Measurements from ENCODE around the gene GRID2.

DNA sequence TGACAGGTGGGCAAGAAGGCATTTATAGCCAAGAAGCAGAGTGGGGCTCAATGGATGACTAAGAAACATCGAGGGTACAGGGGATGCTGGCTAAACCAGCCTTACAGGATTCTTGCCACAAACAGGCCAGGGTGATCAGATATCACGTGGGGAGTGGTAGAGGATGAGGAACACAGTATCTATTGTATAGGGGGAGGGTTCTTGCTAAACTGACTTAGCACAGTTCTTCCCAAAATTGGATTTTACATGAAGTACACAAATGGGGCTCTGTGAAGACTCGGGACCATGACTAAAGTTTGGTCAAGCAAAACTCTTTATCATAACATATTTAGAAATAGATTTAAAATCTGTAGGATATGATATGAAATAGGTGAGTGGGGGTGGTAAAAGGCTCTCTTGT is 1380.8 kb downstream of the GRID2 start:
- TF ChIP-seq POLR2A (IDR thresholded peaks at IDR 0.05; ENCODE audit: low read depth, low read length) (no peak), POLR2AphosphoS5 (IDR thresholded peaks at IDR 0.05; ENCODE audit: low read depth, low read length) (no peak), PAX5 (IDR thresholded peaks at IDR 0.05; ENCODE audit: insufficient read depth, low read length, severe bottlenecking) (no peak), TAF1 (IDR thresholded peaks at IDR 0.05; ENCODE audit: low read depth, low read length) (no peak), SPI1 (IDR thresholded peaks at IDR 0.05; ENCODE audit: low read depth, low read length) (no peak), POU2F2 (IDR thresholded peaks at IDR 0.05; ENCODE audit: low read depth, low read length) (no peak)

Measured in GM12891 (cell line).